Measurements from ENCODE around the gene PRODH. TPM values are rescaled to one million over a fixed set of nuclear protein-coding genes. Genes with fewer than 3 reads are reported as not detected.

Gene PRODH, protein sequence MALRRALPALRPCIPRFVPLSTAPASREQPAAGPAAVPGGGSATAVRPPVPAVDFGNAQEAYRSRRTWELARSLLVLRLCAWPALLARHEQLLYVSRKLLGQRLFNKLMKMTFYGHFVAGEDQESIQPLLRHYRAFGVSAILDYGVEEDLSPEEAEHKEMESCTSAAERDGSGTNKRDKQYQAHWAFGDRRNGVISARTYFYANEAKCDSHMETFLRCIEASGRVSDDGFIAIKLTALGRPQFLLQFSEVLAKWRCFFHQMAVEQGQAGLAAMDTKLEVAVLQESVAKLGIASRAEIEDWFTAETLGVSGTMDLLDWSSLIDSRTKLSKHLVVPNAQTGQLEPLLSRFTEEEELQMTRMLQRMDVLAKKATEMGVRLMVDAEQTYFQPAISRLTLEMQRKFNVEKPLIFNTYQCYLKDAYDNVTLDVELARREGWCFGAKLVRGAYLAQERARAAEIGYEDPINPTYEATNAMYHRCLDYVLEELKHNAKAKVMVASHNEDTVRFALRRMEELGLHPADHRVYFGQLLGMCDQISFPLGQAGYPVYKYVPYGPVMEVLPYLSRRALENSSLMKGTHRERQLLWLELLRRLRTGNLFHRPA
- 6.2 and 9.4 TPM in 2 replicates for total RNA-seq

DNA sequence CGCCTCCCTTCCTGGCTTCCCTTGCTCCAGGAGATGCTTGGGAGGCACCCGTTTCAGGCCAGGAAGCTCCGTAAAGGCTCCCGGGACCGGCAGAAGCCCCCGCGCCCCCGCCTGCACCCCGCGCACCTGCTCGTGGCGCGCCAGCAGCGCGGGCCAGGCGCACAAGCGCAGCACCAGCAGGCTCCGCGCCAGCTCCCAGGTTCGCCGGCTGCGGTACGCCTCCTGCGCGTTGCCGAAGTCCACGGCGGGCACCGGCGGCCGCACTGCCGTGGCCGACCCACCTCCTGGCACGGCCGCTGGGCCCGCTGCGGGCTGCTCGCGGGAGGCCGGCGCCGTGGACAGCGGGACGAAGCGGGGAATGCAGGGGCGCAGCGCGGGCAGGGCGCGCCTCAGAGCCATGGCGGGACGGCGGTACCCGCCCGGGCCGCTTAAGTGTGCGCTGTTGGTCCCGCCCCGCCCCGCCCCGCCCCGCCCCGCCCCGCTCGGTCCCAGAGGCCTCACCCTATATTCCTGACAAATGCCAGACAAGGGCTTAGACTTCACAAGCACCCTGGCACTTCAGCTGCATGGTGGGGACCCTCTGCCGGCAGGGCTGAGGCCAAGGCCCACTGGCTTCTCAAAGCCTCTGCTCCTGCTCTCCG, at the start of gene PRODH:
Gene PRODH (minus strand): TSS at position 405 of the 641 bp plus-strand sequence. CDS start 6 bp downstream, at position 399.

DNA sequence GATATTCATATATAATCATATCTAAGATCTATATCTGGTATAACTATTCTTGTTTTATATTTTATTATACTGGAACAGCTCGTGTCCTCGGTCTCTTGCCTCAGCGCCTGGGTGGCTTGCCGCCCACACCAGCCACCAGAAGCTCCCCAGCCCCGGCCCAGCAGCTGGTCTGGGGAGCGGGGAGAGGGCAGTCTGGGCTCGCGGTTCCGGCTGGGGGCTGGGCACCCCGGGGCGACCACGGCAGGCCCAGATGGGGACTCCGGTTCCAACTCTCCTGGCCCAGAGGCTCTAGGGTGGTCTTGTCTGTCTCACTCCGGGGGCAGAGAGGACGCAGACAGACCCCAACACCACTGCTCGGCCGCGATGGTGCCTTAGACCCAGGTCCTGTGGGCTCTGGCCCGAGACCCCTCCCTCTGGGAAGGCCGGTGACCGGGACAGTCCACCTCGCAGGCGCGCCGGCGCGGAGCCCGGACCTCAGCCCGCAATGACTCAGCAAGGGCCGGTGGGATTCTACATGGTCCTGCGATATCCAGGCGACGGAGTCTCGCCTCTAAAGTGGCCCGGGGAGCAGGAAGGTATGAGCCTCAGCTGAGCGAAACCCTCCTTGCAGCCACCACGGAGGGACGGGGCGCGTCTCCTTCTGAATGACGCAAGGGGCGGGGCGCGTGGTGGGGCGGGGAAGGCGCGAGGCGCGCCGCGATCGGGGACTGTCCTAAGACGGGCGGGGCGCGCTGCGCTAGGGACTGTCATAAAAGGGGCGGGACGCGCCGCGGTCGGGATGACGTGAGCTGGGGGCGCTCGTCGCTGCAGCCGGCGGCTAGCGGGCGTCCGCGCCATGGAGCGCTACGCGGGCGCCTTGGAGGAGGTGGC, 30.3 kb downstream of the PRODH start, which contains the start of gene DGCR6:
Gene DGCR6 (plus strand): TSS at position 781 of the 870 bp plus-strand sequence. CDS start 55 bp downstream, at position 836.

Other genes starting within 250 kb of the PRODH start
- 1.00 and 2.1 TPM in 2 replicates for gene DGCR6, start 30.0 kb downstream of the PRODH start, total RNA-seq
- 64.9 and 90.3 TPM in 2 replicates for gene DGCR2, start 186.1 kb upstream of the PRODH start, total RNA-seq
- gene TSSK2, start 195.0 kb upstream of the PRODH start, total RNA-seq = under 0.01 TPM in 1 of 2 replicates, not detected in the other
- gene ESS2, start 208.4 kb upstream of the PRODH start, total RNA-seq = 7.9 and 11.7 TPM in 2 replicates
- not detected in 2 replicates for gene GSC2, start 214.0 kb upstream of the PRODH start, total RNA-seq
- 62.9 and 78.9 TPM in 2 replicates for gene SLC25A1, start 242.4 kb upstream of the PRODH start, total RNA-seq